Activated CD4-positive, CD25-positive, alpha-beta regulatory T cell treated with anti-CD3 and anti-CD28 coated beads, Interleukin-2, amount 50 U/mL, for 24 hours (primary cell): Measurements from ENCODE around the gene FREM1.
"Not testable (repeated sequence)": the region's sequence is repeated elsewhere in the genome, so short reads cannot be mapped to it uniquely, and the experiment has no call there.

Experiments used
- ATAC-seq, 2 donors: fragments of 150-1000 bp; cut with Tn5 transposase; one replicate each; pipeline ENCODE4 v1.10.0; 2021; ENCODE audit warnings: mild to moderate bottlenecking in 1 of 2, moderate library complexity in 1 of 2

The FREM1 gene, protein sequence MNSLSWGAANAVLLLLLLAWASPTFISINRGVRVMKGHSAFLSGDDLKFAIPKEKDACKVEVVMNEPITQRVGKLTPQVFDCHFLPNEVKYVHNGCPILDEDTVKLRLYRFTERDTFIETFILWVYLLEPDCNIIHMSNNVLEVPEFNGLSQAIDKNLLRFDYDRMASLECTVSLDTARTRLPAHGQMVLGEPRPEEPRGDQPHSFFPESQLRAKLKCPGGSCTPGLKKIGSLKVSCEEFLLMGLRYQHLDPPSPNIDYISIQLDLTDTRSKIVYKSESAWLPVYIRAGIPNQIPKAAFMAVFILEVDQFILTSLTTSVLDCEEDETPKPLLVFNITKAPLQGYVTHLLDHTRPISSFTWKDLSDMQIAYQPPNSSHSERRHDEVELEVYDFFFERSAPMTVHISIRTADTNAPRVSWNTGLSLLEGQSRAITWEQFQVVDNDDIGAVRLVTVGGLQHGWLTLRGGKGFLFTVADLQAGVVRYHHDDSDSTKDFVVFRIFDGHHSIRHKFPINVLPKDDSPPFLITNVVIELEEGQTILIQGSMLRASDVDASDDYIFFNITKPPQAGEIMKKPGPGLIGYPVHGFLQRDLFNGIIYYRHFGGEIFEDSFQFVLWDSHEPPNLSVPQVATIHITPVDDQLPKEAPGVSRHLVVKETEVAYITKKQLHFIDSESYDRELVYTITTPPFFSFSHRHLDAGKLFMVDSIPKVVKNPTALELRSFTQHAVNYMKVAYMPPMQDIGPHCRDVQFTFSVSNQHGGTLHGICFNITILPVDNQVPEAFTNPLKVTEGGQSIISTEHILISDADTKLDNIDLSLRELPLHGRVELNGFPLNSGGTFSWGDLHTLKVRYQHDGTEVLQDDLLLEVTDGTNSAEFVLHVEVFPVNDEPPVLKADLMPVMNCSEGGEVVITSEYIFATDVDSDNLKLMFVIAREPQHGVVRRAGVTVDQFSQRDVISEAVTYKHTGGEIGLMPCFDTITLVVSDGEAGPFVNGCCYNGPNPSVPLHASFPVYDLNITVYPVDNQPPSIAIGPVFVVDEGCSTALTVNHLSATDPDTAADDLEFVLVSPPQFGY (N-terminal part only)

DNA sequence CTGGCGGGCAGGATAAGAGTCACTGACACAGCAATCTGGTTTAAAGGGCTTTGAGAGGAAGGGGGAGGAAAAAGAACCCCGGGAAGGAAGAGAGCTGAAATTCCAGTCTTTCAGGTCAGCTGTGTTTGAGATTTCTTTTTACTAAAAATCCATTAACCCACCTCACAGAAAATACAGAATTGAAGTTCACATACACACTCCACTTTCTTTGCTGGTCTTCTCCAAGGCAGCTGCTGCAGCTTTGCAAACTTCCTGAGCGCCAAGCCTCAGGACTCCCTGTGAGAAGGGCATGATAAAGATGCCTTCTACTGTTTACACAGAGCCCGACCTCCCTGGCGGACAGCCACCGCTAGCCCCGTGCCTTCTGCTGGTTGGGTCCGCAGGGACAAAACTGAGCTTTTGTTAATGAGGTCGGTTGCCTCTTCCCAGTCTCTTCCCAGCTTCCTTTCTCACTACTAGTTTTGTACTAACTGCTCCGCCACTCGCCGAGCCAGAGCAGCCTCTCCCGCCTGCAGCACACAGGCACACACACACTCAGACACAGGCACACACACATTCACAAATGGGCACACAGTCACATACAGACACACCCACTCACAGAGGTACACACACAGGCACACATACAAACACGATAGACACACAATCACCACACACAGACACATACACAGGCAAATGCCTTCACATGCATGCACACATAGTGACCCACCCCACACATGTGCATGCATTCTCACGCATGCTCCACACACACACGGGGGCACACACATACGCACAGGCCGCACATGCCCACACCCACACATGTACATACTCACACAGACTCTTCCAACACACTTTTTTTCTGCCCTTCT is at the start of gene FREM1:
Gene FREM1 (minus strand): TSS at position 468 of the 845 bp plus-strand sequence. CDS start 41,451 bp downstream, outside the sequence.
- no peak for ATAC-seq

DNA sequence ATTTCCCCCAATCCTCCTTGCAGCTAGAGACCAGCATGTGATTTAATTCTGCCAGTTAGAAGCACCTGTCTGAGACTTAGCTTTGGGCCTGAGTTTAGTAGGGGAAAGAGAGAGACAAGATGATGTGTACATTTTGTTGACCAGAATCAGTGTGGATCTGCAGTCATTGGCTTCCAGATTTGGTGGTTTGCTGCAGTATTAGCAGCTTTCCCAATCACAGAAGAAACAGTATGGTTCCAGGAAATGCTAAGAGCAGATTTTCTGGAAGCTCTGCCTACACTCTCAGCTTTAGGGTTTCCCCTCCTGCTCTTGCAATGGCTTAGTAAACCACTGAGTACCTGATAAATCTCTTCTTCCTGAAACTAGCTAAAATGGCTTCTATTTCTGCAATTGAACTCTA is 48.8 kb upstream of the FREM1 start:
- ATAC-seq, result peak; percentile 21 to 36

DNA sequence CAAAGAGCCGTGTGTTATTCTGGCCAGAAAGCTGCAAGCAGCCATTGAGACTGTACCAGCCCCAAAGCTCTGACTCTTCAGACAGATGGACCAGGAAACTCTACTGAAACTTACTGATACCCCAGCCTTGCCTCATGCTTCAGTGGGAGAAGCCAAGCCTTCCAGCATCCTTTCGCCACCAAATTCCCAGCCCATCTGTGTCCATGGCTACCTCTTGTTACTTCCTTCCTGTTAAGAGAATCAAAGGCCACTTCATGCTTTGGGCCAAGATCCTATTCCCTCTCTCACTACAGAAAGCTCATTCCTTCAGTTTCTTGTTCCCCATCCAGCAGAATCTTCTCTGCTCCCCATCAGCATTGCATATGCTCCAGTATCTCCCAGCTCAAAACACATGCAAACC is 46.9 kb upstream of the FREM1 start:
- ATAC-seq, result no peak

DNA sequence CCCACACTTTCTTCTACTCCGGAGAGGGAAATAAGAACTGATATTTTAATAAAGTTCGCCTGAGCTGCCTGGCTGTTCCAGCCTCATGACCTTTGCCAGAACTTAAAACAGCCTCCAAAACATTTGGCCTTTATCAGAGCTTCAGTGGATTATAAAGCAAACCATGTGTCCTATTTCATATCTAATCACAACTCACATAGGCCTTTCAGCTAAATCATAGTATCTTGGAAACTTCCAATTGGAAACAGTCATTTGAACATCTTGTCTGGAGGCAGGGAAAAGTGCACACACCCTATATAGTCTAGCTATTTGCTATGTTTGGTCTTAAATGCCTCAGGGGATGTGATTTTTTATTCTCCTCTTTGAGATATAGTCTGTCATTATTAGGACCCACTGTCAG is 46.0 kb upstream of the FREM1 start:
- no peak for ATAC-seq

DNA sequence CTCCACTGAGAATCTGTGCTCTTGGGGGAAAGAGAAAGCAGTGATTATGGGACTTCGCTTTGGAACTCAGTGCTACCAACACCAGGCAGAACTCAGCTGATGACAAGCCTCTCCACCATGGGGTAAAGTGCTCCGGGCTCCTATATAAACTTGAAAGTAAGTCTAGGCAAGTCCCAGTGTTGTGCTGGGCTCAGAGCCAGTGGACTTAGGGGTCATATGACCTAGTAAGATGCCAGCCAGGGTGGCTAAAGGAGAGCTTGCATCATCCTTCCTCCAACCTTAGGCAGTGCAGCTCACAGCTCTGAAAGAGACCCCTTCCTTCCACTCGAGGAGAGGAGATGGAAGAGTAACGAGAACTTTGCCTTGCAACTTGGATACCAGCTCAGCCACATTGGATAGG is 35.1 kb upstream of the FREM1 start:
- no peak for ATAC-seq

DNA sequence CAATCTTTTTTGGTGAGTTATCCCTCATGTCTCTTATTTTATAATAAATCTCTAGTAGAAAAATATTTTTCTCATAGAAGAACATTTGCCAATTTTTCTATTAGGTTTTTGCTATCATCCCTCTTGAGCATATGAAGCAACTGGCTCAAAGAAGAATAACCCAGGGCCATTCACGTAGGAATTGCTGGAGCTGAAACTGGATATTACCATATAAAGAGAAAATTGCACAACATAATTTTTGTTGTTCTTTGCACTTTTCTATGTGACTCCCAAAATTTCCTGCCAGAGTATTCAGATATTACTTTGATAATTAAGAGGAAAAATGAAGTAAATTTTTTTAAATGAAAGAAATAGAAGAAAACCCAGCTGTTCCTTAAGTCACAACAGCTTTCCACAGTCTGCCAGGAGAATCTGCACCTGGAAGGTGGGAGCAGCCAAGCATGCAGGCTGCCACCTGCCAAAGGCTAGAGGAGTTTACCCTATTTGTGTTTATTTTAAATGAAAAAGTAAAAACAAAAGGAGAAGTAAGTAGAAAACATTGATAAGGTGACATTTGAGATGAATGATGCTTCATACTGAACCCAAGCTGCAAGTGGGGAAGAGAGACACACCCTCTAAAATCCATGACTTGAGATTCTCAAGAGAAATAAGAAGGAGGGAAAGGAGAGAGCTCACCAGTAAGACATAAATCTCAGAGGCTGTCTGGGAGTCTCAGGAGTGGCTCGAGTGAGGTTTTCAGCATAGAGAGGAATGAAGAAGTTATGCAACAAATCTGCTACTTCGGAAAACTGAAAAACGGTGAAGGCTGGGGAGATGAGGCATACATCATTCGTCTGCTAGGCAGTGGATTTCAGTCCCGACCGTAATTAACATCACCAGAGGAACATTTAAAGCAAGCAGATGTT is 31.5 kb upstream of the FREM1 start:
- no peak for ATAC-seq

DNA sequence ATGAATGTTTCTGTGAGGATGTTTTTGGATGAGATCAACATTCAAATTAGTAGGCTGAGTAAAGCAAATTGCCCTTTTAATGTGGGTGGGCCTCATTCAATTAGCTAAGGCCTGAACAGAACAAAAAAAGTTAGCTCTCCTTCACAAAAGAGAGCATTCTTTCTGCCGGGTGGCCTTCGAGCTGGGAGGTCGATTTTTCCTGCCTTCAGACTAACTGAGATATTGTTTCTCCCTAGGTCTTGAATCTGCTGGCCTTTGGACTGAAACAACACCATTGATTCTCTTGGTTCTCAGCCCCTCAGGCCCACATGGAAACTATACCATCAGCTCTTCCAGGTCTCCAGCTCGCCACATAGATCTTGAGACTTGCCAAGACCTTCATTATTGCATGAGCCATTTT is 29.1 kb upstream of the FREM1 start:
- no peak for ATAC-seq

DNA sequence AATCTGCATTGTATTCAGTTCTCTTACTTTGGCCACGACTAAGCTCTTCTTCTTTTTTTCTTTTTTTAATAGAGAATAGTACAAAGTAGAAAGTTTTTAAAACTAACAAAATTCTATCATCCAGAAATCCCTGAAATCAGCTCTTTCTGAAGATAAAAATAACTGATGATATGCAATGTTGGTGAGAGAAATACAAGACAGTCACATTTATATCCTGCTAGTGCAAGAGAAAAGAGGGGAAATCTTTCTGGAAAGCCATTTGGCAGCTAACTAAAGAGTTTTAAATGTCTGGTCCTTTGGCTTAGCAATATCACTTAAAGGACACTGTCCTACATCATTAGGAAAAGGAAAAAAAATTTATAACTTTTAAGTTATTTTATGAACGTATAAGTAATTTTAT is 27.0 kb upstream of the FREM1 start:
- ATAC-seq, result no peak

DNA sequence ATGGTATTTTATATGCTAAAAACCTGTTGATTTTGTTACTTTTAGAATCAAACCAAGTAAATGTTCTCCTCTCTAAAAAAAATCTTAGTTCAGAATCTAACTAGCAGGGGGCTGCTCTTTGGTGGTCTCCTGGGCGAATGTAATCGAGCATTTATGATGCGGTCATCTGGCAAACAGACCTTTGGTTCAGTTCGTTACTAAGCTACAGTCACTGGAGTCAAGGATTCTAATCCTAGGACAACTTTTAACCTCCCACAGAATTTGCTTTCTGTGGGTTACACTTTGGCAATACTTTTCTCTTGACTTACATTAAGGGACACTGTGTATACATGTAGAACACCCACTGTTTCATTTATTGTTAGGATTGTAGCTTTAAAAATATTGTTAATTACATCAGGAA is 26.3 kb upstream of the FREM1 start:
- no peak for ATAC-seq

DNA sequence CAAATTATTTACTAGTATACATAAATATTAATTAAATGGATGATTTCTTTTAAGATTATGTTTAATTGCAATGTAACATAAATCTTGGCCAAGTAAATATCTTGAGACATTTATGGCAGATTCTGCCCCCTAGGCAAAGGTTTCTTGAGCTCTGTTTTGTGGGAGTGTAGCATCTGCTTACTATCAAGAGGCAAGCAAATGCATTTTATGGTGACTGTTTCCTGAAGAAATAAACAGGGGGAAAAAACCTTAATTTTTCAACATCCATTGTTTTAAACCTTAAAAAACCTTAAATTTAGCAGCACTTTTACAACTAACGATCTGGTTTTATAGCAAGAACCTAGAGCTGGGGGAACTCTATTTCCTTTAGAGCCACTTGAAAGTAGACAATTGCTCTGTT is 25.7 kb upstream of the FREM1 start:
- ATAC-seq, result no peak

DNA sequence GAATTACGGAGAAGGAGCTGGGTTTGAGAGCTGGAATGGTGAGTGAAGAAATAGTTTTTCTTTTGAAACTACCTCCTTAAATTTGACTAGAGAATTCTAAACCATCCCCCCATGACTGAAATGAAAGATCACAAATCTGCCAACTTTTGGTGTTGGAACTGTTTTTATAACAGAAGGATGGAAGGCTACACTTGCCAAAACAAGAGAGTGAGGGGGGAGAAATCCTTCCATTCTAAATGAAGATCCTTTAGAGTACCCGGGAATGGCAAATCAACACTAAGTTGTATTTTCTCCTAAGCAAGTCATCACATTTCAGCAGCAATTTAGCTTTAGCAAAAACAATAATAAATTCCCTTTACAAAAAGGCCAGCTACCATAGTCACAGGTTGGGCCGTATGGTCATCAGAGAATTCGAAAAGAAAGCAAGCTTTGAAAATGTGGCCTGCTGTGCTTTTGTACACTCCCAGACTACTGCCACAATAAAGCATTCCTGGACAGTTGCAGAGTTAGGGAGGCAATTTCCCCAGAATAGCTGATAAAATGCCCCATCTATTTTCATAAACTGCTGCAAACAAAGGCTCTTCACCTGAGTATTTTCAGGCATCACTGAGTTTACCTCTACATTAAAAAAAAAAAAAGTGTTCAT is 25.0 kb upstream of the FREM1 start:
- ATAC-seq, result no peak

DNA sequence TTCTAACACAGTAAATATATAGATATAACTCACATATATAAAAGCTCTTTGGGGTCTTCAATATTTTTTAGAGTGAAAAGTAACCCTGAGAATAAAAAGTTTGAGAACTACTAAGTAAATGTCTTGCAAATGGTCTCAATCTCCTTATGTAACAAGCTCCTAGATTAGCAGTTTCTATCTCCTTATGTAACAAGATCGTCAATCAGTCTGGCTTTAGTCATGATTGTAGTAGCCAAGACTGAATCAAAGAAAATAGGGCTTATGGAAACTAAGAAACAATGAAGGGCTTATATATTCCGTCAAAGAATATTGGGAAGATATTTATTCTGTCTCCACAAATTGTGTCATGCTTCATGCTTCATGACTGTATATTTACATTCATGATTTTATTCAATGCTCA is 22.4 kb upstream of the FREM1 start:
- ATAC-seq, result no peak

DNA sequence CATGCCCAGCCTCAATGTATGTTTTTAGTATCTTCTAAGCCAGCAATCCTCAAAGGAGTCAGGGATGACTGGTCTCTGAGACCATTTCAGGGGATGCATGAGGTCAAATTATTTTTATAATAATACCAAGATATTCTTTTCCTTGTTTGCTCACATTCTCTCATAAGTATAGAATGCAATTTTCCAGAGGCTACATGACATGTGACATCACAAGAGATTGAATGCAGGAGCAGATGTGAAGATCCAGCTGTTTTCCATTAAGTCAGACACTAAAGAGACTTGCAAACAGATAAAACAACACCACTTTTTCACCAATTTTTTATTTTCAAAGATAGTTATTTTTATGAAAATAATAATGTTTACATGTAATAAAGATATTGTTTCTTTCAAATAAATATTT is 22.0 kb upstream of the FREM1 start:
- ATAC-seq, result no peak

DNA sequence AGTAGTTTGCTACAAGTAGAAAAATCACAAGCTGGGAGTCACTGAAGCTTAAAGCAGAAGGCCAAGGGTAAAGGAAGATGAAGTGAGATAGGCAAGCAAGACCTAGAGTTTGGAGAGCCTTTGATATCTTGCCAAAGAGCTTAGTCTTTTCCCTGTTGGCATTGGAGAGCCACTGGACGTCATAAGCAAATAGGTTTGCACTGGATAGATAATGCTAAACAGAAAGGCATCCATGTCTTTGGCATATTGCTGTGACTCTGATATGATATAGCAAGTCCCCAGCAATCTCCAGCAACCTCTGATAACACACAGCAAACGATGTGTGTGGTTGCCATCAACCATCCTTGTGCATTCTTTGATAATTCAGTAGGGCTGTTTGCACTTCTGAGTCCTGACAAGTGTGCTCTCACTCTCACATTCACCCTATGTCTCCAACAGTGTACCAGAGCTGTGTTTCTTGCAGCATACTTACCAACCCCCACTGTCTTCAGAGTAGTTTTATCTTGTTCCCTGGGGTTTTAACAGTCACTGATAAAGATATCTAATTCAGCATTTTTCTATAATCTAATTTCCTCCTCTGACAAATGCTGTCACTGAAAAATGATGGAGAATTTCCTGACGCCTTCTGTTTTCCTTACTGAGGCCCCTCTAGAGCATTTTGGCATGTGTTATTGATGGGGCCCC is 16.9 kb upstream of the FREM1 start:
- no peak for ATAC-seq

DNA sequence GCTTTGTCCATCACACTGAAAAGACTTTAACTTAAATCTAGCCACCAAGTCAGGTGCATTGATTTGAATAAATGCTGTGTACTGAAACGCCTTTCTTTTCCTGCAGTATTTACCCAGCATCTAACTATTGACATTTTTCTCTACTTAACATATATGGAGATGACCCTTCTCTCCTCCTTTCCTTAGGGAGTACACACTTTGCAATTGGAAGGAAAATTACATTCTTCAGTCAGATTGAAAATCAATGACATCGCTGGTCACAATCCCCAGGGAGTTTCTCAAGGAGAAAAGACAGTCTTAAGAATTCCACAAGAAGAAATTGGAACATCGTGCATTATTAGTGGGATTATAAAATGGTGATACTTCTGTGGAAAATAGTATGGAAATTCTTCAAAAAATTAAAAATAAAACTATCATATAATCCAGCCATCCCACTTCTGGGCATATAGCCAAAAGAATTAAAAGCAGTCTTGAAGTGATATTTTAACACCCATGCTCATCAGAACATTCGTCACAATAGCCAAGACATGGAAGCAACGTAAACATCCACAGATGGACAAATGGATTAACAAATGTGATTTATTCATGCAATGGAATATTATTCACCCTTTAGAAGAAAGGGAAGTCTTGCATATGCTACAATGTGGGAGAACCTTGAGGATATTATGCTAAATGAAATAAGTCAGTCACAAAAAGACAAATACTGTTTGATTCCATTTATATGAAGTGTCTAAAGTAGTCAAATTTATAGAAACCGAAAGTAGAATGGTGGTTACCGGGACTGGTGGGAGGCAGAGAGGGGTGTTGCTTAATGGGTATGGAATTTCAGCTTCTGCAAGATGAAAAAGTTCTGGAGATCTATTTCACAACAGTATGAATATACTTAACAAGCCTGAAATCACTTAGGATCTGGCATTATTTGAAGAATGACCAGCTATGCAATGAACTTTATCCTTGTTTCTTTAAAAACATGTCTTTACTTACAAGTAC is 14.3 kb upstream of the FREM1 start:
- ATAC-seq, result no peak

DNA sequence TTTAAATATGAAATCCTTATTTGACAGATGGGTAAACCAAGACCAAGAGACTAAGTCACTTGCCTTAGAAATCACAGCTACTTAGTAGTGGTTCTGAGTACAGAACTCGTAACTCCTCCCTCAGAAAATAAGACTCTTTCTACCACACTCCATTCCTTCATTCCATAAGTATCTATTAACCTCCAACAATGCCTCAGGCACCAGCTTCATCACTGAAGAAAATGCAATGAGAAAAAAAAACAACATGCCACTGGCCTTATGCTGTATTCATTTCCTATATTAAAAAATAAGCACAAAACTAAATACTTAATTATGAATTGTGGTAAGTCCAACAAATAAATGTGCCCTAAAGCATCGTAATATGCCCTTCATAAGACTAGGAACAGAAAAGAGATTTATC is 13.5 kb upstream of the FREM1 start:
- ATAC-seq, result no peak

DNA sequence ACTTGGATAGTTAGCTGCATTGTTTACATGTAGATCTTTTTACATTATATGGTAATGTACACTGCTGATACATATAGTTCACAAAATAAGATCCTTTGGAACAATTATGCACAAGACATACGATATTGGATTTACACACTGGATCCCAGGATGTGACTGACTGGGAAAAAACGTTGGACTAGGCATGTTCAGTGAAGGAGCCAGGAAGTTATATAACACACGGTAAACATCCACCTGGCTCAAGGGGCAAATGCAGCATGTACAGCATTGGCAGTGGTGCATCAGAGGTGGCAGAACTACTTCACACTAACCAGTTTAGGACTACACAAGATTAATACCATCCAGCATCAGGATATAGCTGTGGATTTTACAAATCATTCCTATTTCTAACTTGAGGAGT is 10.6 kb upstream of the FREM1 start:
- not testable (repeated sequence) for ATAC-seq

DNA sequence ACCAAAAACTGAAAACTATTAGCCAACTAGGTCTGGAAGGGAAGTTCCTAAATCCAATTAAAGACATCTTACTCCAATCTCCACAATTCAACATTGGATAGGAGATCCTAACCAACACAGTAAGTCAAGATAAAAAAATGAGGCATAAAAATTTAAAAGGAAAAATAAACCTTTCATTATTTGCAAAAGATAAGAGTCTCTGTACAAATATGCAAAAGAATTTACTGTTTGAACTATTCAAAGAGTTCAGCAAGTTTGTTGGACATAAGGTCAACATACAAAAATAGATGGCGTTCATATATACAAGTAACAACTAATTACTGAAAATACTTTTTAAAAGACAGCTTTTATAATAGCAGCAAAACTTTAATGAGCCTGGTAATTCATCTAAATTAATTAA is 3.1 kb upstream of the FREM1 start:
- ATAC-seq, result no peak

DNA sequence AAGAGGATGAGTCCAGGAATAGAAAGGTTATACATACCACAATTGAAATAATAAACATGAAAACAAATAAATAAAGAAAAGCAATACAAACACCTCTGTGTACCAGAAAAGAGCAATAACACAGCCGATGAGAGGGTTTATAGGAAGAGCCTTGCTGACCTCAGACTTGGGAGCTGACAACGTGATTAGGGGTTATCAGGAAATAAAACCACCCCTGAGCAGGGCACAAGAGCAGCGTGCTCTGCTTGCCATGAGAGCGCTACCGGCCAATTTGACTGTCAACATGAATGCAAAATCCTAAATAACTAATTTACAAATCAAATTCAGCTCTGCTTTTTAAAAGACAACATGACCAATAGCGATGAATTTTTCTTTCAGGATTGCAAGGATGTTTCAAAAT is 2.6 kb upstream of the FREM1 start:
- no peak for ATAC-seq
